ENCODE measurements around the gene SIRT3. TPM values are rescaled to one million over a fixed set of nuclear protein-coding genes. Genes with fewer than 3 reads are reported as not detected.

SIRT3 gene
- total RNA-seq, 1 donor from 2014 or later, result 3.6 TPM

Other genes starting within 250 kb of the SIRT3 start
- not detected for gene SCGB1C1, start 43.3 kb downstream of the SIRT3 start, total RNA-seq (ENCODE audit: insufficient read depth, low replicate concordance)
- 14.0 TPM for gene BET1L, start 28.9 kb downstream of the SIRT3 start, total RNA-seq (ENCODE audit: insufficient read depth, low replicate concordance)
- gene RIC8A, start 28.6 kb downstream of the SIRT3 start, total RNA-seq (ENCODE audit: insufficient read depth, low replicate concordance), result 83.3 TPM
- 66.2 TPM for gene PSMD13, start 634 bp upstream of the SIRT3 start, total RNA-seq (ENCODE audit: insufficient read depth, low replicate concordance)
- gene NLRP6, start 42.1 kb upstream of the SIRT3 start, total RNA-seq (ENCODE audit: insufficient read depth, low replicate concordance), result not detected
- 9.1 TPM for gene PGGHG, start 52.8 kb upstream of the SIRT3 start, total RNA-seq (ENCODE audit: insufficient read depth, low replicate concordance)
- gene IFITM5, start 63.2 kb upstream of the SIRT3 start, total RNA-seq (ENCODE audit: insufficient read depth, low replicate concordance), result 0.96 TPM
- 5.5 TPM for gene IFITM2, start 71.5 kb upstream of the SIRT3 start, total RNA-seq (ENCODE audit: insufficient read depth, low replicate concordance)
- 25.3 TPM for gene IFITM1, start 77.7 kb upstream of the SIRT3 start, total RNA-seq (ENCODE audit: insufficient read depth, low replicate concordance)
- gene IFITM3, start 84.5 kb upstream of the SIRT3 start, total RNA-seq (ENCODE audit: insufficient read depth, low replicate concordance), result 47.2 TPM
- 7.2 TPM for gene B4GALNT4, start 133.2 kb upstream of the SIRT3 start, total RNA-seq (ENCODE audit: insufficient read depth, low replicate concordance)
- 36.6 TPM for gene PKP3, start 157.9 kb upstream of the SIRT3 start, total RNA-seq (ENCODE audit: insufficient read depth, low replicate concordance)
- gene SIGIRR, start 178.7 kb upstream of the SIRT3 start, total RNA-seq (ENCODE audit: insufficient read depth, low replicate concordance), result 10.8 TPM
- 5.1 TPM for gene ANO9, start 205.7 kb upstream of the SIRT3 start, total RNA-seq (ENCODE audit: insufficient read depth, low replicate concordance)
- 73.4 TPM for gene PTDSS2, start 213.9 kb upstream of the SIRT3 start, total RNA-seq (ENCODE audit: insufficient read depth, low replicate concordance)

All from umbilical cord (tissue), 1 donor.